Prostate gland (tissue), 2 donors: ENCODE measurements around the gene SMOC1.

Source experiments
- CTCF ChIP-seq, 4 experiments: fragments of 200-600 bp in 2 of 4; fragments of 450-650 bp in 2 of 4; sonication (generic) in 2 of 4; IDR thresholded peaks; 1 replicate in 3 of 4; 2 replicates in 1 of 4; pipeline ENCODE4 v1.5.1; 2016 to 2019; ENCODE audit warnings: antibody characterized with exemption in 4 of 4, mild to moderate bottlenecking in 2 of 4, moderate library complexity in 2 of 4
- POLR2A ChIP-seq: fragments of 450-650 bp; IDR thresholded peaks from one replicate; pipeline ENCODE4 v1.6.1; 2016; ENCODE audit warnings: antibody characterized with exemption, mild to moderate bottlenecking

DNA sequence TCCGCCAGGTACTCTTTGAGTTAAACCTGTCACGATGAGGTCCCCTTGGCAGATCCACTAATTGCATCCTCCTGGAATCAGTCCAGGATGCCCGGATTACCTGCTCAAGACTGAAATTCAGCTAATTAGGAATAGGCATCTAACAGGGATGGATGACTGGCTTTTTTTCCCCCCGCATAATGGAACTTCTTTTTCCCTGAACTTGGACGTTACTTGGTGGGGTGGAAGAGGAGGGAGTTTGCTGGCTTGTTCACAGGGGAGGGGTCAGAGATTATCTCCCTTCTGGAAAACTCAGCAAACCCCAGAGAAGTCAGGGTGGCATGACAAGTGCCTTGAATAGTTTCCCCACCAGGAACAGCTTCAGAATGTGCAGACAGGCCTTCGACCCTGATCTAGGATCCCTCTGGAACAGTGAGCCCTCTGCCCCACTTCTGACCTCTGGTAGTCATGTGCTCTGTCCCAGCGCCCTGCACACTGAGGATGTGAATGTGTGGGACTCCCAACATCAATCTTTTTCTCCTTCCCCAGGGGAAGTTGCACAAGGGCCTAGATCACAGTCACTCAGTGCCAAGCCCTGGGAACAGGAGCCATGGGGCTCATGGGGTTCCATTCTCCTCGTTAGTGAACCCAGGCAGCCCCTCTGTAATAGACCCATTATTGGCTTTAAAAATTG lies 142.5 kb downstream of the SMOC1 start:
- TF ChIP-seq POLR2A, result no peak
- TF ChIP-seq CTCF (IDR thresholded peaks at IDR 0.05), result no peak
